ENCODE results near the gene SCG3. TPM values are rescaled to one million over a fixed set of nuclear protein-coding genes. Genes with fewer than 3 reads are reported as not detected.

SCG3 gene
- total RNA-seq, 1 experiment from 2014 or later = 32.1 TPM

DNA sequence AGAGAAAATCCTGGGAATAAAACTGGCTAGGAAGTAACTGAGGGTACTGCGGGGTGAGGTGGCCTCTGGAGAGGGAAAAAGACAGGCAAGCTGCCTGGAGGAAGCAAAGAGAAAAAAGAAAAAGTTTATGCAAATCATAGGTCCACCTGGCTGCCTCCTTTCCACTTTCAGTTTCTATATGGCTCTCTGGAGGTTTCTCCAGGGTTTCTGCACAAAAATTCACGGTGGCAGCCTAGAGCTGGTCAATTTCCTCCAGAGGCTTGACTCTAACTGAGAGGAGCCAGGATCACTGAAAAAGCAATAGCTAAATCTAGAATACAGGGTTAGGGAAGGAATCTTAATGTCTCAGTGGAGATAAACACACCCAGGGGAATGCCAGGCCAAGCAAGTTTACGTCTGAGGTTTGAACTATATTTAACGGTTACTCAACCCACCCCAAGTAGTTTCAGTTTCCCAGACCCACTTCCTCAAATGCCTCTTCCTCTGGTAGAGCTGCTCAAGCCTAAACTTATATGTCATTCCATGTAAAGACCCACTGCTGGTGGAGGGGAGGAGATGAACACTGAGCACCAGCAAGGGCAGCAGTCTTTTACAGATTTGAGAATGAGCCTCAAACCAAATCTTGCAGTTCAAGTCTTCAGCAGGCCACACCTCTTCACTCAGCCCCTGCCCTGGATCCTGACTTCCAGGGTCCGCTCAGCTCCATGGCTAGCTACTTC lies 50.4 kb downstream of the SCG3 start (continued):
- TF ChIP-seq ZNF423 (CRISPR knock-in tag; IDR thresholded peaks at IDR 0.05) = no peak
- no peak for TF ChIP-seq ZBTB21 (CRISPR knock-in tag; IDR thresholded peaks at IDR 0.05; ENCODE audit: borderline replicate concordance)
- TF ChIP-seq TEAD4 (CRISPR knock-in tag; IDR thresholded peaks at IDR 0.05) = no peak

DNA sequence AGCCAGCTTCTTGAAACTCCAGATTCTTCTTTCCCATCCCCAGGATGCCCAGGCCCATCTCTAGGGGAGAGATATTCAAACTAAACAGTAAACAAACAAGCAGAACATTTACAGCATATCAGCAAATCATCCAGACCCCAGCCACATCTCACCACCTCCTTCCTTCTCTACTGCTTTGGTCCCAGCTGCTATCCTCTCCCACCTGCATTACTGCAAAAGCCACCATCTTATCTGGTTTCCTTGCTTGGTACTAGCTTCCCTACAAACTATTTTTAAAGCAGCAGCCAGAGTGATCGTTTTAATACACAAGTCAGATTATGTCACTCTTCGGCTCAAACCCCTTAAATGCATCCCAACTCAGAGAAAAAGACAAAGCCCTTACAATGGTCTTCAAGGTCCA lies 51.3 kb downstream of the SCG3 start:
- Mint-ChIP-seq H3K27ac (no peak overlapping the region), H3K36me3 (no peaks in the 10 kb centered on the region), H3K4me1 (peaks cover 17% of the 10 kb centered on the region), H3K9me3 (no peaks in the 10 kb centered on the region), H3K4me3 (no peak overlapping the region), H3K27me3 (ENCODE audit: low read depth) (peaks cover 21% of the 10 kb centered on the region)
- POLR2A ChIA-PET = no interaction called here
- CTCF ChIA-PET = no interaction called here
- no peak for DNase-seq (ENCODE audit: low spot score)
- ATAC-seq = no peak
- TF ChIP-seq TP53 (CRISPR knock-in tag; IDR thresholded peaks at IDR 0.05) (no peak), SMAD3 (CRISPR knock-in tag; IDR thresholded peaks at IDR 0.05; ENCODE audit: borderline replicate concordance) (no peak), ZNF232 (CRISPR knock-in tag; IDR thresholded peaks at IDR 0.05) (no peak), FOXK1 (CRISPR knock-in tag; IDR thresholded peaks at IDR 0.05) (no peak), TCF7 (CRISPR knock-in tag; IDR thresholded peaks at IDR 0.05; ENCODE audit: low read depth) (no peak)
- TF ChIP-seq, protein P1, sequence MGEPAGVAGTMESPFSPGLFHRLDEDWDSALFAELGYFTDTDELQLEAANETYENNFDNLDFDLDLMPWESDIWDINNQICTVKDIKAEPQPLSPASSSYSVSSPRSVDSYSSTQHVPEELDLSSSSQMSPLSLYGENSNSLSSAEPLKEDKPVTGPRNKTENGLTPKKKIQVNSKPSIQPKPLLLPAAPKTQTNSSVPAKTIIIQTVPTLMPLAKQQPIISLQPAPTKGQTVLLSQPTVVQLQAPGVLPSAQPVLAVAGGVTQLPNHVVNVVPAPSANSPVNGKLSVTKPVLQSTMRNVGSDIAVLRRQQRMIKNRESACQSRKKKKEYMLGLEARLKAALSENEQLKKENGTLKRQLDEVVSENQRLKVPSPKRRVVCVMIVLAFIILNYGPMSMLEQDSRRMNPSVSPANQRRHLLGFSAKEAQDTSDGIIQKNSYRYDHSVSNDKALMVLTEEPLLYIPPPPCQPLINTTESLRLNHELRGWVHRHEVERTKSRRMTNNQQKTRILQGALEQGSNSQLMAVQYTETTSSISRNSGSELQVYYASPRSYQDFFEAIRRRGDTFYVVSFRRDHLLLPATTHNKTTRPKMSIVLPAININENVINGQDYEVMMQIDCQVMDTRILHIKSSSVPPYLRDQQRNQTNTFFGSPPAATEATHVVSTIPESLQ (CRISPR knock-in tag; IDR thresholded peaks at IDR 0.05) = no peak
- TF ChIP-seq, protein P2, sequence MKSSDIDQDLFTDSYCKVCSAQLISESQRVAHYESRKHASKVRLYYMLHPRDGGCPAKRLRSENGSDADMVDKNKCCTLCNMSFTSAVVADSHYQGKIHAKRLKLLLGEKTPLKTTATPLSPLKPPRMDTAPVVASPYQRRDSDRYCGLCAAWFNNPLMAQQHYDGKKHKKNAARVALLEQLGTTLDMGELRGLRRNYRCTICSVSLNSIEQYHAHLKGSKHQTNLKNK (CRISPR knock-in tag; IDR thresholded peaks at IDR 0.05) = no peak
- TF ChIP-seq, protein P3, sequence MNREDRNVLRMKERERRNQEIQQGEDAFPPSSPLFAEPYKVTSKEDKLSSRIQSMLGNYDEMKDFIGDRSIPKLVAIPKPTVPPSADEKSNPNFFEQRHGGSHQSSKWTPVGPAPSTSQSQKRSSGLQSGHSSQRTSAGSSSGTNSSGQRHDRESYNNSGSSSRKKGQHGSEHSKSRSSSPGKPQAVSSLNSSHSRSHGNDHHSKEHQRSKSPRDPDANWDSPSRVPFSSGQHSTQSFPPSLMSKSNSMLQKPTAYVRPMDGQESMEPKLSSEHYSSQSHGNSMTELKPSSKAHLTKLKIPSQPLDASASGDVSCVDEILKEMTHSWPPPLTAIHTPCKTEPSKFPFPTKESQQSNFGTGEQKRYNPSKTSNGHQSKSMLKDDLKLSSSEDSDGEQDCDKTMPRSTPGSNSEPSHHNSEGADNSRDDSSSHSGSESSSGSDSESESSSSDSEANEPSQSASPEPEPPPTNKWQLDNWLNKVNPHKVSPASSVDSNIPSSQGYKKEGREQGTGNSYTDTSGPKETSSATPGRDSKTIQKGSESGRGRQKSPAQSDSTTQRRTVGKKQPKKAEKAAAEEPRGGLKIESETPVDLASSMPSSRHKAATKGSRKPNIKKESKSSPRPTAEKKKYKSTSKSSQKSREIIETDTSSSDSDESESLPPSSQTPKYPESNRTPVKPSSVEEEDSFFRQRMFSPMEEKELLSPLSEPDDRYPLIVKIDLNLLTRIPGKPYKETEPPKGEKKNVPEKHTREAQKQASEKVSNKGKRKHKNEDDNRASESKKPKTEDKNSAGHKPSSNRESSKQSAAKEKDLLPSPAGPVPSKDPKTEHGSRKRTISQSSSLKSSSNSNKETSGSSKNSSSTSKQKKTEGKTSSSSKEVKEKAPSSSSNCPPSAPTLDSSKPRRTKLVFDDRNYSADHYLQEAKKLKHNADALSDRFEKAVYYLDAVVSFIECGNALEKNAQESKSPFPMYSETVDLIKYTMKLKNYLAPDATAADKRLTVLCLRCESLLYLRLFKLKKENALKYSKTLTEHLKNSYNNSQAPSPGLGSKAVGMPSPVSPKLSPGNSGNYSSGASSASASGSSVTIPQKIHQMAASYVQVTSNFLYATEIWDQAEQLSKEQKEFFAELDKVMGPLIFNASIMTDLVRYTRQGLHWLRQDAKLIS (CRISPR knock-in tag; IDR thresholded peaks at IDR 0.05; ENCODE audit: borderline replicate concordance) = no peak
- TF ChIP-seq, protein P4, sequence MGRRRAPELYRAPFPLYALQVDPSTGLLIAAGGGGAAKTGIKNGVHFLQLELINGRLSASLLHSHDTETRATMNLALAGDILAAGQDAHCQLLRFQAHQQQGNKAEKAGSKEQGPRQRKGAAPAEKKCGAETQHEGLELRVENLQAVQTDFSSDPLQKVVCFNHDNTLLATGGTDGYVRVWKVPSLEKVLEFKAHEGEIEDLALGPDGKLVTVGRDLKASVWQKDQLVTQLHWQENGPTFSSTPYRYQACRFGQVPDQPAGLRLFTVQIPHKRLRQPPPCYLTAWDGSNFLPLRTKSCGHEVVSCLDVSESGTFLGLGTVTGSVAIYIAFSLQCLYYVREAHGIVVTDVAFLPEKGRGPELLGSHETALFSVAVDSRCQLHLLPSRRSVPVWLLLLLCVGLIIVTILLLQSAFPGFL (CRISPR knock-in tag; IDR thresholded peaks at IDR 0.05; ENCODE audit: borderline replicate concordance) = no peak
- TF ChIP-seq, protein P5, sequence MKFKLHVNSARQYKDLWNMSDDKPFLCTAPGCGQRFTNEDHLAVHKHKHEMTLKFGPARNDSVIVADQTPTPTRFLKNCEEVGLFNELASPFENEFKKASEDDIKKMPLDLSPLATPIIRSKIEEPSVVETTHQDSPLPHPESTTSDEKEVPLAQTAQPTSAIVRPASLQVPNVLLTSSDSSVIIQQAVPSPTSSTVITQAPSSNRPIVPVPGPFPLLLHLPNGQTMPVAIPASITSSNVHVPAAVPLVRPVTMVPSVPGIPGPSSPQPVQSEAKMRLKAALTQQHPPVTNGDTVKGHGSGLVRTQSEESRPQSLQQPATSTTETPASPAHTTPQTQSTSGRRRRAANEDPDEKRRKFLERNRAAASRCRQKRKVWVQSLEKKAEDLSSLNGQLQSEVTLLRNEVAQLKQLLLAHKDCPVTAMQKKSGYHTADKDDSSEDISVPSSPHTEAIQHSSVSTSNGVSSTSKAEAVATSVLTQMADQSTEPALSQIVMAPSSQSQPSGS (CRISPR knock-in tag; IDR thresholded peaks at IDR 0.05; ENCODE audit: borderline replicate concordance, low read depth) = no peak

Data from WTC11 (cell line).